Choroid plexus epithelial cell (primary cell): ENCODE results near the gene NDUFS7.

Source experiments
- DNase-seq: peaks from one replicate; pipeline ENCODE4 v3.0.0-alpha.2; 2010; ENCODE audit warnings: low read depth
- H3K4me3 ChIP-seq: 2 replicates; pipeline ENCODE4 v1.5.1; 2011; ENCODE audit warnings: low read depth, mild to moderate bottlenecking, control low read depth, low read length, moderate library complexity
- TF ChIP-seq, protein P1 (sequence below): conservative IDR thresholded peaks from 2 replicates; pipeline ENCODE4 v1.5.1; 2011; ENCODE audit warnings: low read depth, mild to moderate bottlenecking, control low read depth, inconsistent platforms, low read length, moderate library complexity

Gene NDUFS7

DNA sequence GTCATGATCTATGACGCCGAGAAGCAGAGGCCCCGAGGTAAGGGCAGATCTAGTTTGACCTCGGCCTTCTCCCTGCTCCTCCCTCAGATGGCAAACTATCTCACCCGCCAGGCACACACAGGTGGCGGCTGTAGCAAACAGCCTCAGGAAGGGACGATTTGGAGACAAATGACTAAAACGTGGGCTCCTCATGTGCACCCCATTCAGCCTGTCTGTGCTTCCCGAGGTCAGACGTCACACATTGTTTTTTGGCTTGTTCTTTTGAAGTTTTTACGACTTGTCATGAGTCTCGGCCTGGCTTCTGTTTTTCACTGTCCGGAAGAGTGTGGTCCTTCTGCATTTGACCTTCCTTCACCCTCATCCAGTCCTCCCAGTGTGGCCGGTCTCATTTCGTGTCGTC, 38.7 kb downstream of the NDUFS7 start:
- no peak for DNase-seq
- TF ChIP-seq, protein P1, sequence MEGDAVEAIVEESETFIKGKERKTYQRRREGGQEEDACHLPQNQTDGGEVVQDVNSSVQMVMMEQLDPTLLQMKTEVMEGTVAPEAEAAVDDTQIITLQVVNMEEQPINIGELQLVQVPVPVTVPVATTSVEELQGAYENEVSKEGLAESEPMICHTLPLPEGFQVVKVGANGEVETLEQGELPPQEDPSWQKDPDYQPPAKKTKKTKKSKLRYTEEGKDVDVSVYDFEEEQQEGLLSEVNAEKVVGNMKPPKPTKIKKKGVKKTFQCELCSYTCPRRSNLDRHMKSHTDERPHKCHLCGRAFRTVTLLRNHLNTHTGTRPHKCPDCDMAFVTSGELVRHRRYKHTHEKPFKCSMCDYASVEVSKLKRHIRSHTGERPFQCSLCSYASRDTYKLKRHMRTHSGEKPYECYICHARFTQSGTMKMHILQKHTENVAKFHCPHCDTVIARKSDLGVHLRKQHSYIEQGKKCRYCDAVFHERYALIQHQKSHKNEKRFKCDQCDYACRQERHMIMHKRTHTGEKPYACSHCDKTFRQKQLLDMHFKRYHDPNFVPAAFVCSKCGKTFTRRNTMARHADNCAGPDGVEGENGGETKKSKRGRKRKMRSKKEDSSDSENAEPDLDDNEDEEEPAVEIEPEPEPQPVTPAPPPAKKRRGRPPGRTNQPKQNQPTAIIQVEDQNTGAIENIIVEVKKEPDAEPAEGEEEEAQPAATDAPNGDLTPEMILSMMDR: no peak
- no peak overlapping the region for H3K4me3 ChIP-seq

DNA sequence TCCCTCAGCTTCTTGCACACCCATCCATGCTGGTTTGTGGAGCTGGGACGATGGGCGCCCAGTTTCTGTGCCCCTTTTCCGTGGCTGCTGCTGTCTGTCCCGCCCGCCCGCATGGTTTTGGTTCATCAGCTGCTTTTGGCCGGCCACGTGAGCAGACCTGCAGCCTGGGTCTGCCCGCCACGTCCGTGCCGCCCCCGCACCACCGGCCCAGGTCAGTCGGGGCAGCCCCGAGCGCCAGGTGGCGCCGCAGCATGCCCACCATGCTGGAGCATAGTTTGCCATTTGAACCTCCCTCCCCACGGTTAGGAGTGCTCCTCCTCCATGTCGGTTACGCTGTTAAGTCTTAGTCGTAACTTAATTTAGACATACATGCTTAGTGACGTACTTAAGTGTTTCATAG, 39.2 kb downstream of the NDUFS7 start:
- no peak overlapping the region for H3K4me3 ChIP-seq
- DNase-seq: no peak
- TF ChIP-seq, protein P1: no peak

DNA sequence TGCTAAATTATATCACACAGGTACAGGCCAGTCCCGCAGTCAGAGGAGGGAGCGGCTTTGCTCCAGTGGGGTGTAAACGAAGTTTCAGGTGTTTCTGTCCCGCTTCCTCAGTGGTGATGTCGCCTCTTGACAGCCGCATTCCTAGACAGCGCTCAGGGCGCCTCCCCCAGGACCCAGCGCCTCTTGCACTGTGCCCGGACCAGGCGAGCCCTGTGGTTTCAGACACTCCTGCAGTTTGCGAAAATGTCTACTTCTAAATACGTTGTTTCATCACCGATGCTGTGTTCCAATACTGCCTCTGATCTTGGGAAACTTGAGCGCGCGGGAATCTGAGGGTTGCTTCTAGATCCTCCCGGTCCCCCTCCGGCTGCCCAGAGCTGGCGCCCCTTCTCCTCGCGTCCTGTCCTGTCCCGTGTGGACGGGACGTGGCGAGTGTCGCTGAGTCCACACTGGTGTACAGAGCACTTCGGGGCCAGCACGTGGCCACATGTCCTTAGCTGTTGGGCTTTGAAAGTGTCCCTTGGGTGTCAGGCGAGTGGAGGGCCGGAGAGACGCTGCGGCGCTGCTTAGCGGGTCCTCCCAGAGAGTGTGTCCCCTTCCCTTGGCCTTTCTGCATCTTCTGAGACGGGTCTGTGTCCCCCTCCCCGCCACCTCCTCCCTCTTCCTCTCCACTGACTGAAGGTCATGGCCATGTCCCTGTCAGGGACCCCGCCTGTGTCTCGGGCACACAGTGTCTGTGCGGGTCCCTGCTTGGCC, 39.9 kb downstream of the NDUFS7 start:
- no peak overlapping the region for H3K4me3 ChIP-seq
- TF ChIP-seq, protein P1: no peak
- DNase-seq: no peak

DNA sequence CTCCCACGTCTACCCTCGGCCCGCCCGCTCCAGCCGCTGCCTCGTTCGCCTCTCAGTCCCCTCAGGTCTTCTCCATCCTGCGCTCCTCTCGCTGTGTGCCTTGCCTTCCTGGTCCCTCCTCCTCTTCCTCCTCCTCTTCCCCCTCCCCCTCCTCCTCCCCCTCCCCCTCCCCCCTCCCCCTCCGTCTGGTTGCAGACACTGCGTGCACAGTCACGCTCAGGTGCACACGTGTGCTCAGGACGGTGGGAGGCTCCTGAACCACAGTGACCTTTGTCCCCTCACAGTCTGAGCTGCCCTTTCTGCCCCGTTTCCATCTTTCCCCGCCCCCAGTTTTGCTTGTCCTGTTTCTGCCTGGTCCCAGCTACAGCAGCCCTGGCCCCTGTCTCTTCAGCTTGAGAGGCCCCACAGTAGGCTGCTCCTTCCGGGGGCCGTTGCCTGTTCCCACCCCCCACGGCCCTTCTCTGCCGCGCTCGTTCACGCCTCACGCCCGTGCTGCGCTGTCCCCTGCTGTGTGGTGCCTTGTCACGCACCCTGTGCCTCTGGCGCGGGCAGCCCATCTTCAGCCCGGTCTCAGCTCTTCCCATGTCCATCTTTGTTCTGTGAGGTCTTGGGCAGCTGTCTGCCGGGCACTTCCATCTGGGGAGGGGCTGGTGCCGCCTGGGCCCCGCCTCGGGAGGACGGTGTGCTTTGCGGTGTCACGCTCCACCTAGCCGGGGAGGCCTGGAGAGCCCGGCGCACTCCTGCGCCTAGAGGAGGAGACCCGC, 40.7 kb downstream of the NDUFS7 start:
- TF ChIP-seq, protein P1: no peak
- H3K4me3 ChIP-seq: no peak overlapping the region

GRCh38 chr19:1425102-1425837, 41.6 kb downstream of the NDUFS7 start:
- H3K4me3 ChIP-seq: no peak overlapping the region
- DNase-seq: no peak
- TF ChIP-seq, protein P1: no peak

More for the DNA sequence above, 40.7 kb downstream of the NDUFS7 start:
- no peak for DNase-seq

GRCh38 chr19:1425902-1426301, 42.2 kb downstream of the NDUFS7 start:
- H3K4me3 ChIP-seq: no peak overlapping the region
- TF ChIP-seq, protein P1: no peak
- DNase-seq: no peak
